Endothelial cell of umbilical vein (primary cell): ENCODE measurements around the gene GTF2A2. TPM values are rescaled to one million over a fixed set of nuclear protein-coding genes. Genes with fewer than 3 reads are reported as not detected.
A peak's percentile ranks its signal among the peaks of the same experiment; 100 is the strongest.
"Not testable (repeated sequence)": the region's sequence is repeated elsewhere in the genome, so short reads cannot be mapped to it uniquely, and the experiment has no call there.

Experiments
- BruUV-seq: library from RNA; stranded (reverse); fragments of 400-500 nt; replicated peaks from 2 replicates; lab custom pipeline; 2021; lab: Mats Ljungman, UMichigan
- CTCF ChIA-PET: fragments of 300-600, 350-600 bp; sonication (Branson Sonifier 250); formaldehyde crosslinking; loops from one replicate; lab custom pipeline; 2021; ENCODE audit warnings: antibody characterized with exemption, inconsistent platforms; lab: Charles Lee
- POLR2A ChIA-PET: fragments of 300-600, 350-600 bp; sonication (Branson Sonifier 250); formaldehyde crosslinking; loops from one replicate; lab custom pipeline; 2021; ENCODE audit warnings: antibody characterized with exemption, inconsistent platforms; lab: Charles Lee
- DNase-seq: peaks from one replicate; pipeline ENCODE4 v3.0.0-alpha.2; 2011; ENCODE audit warnings: low read depth, low spot score
- FAIRE-seq: peaks from 2 replicates; lab custom pipeline; 2011; peaks lifted over from hg19 to GRCh38; lab: Jason Lieb, UNC
- H2AFZ ChIP-seq: 2 replicates; pipeline ENCODE4 v1.6.0; 2012; ENCODE audit warnings: low read depth, low read length, control low read depth, inconsistent platforms
- H3K27ac ChIP-seq: 2 replicates; pipeline ENCODE4 v1.5.1; 2011; ENCODE audit warnings: low read depth, mild to moderate bottlenecking, control low read depth, low read length, moderate library complexity; ENCODE audit not compliant: insufficient read depth
- H3K27me3 ChIP-seq, 2 experiments: 2 replicates each; pipeline versions ENCODE4 v1.6.0 to v1.6.1; 2011; ENCODE audit warnings: low read length in 2 of 2, mixed read lengths in 1 of 2; ENCODE audit not compliant: control insufficient read depth in 2 of 2, insufficient read depth in 2 of 2
- H3K36me3 ChIP-seq, 2 experiments: 2 replicates in 1 of 2; 3 replicates in 1 of 2; pipeline ENCODE4 v1.5.1; 2011; ENCODE audit warnings: low read length in 2 of 2, mild to moderate bottlenecking in 1 of 2, moderate library complexity in 1 of 2; ENCODE audit not compliant: control insufficient read depth in 2 of 2, insufficient read depth in 2 of 2; ENCODE audit errors: extremely low read depth in 1 of 2
- H3K4me1 ChIP-seq: 3 replicates; pipeline ENCODE4 v1.5.1; 2011; ENCODE audit warnings: mild to moderate bottlenecking, low read length; ENCODE audit not compliant: control insufficient read depth, insufficient read depth; ENCODE audit errors: extremely low read depth
- H3K4me2 ChIP-seq: 2 replicates; pipeline ENCODE4 v1.6.1; 2011; ENCODE audit warnings: low read length, control low read depth, mixed read lengths; ENCODE audit not compliant: insufficient read depth
- H3K4me3 ChIP-seq, 3 experiments: fragments of 200-600 bp in 1 of 3; sonication (generic), shearing (Covaris generic) in 1 of 3; replicated peaks in 1 of 3; 2 replicates each; pipeline ENCODE4 v1.5.1; 2011 to 2016; ENCODE audit warnings: control low read depth in 3 of 3, low read length in 3 of 3, mild to moderate bottlenecking in 2 of 3, inconsistent platforms in 1 of 3, low read depth in 1 of 3, moderate library complexity in 1 of 3; ENCODE audit not compliant: insufficient read depth in 1 of 3
- H3K79me2 ChIP-seq: 2 replicates; pipeline ENCODE4 v1.6.0; 2012; ENCODE audit warnings: low read length, inconsistent platforms; ENCODE audit not compliant: control insufficient read depth, insufficient read depth
- H3K9ac ChIP-seq: replicated peaks from 2 replicates; pipeline ENCODE3; 2011; ENCODE audit warnings: low read length, control low read depth; ENCODE audit not compliant: insufficient read depth; ENCODE audit errors: extremely low read depth
- H3K9me1 ChIP-seq: replicated peaks from 3 replicates; pipeline ENCODE4 v1.6.0; 2011; ENCODE audit warnings: mild to moderate bottlenecking, low read length; ENCODE audit not compliant: control insufficient read depth, insufficient read depth; ENCODE audit errors: extremely low read depth
- H3K9me3 ChIP-seq: replicated peaks from 2 replicates; pipeline ENCODE4 v1.5.1; 2012; ENCODE audit warnings: low read length, inconsistent platforms; ENCODE audit not compliant: control insufficient read depth, insufficient read depth
- H4K20me1 ChIP-seq: replicated peaks from 2 replicates; pipeline ENCODE3; 2011; ENCODE audit warnings: mild to moderate bottlenecking, low read length; ENCODE audit not compliant: control insufficient read depth, insufficient read depth; ENCODE audit errors: extremely low read depth
- CTCF ChIP-seq, 2 donors: IDR thresholded peaks; 1 replicate in 1 of 2; 2 replicates in 1 of 2; pipeline ENCODE4 v1.5.1; 2011; ENCODE audit warnings: low read length in 2 of 2, mild to moderate bottlenecking in 2 of 2, moderate library complexity in 2 of 2, control low read depth in 1 of 2, inconsistent platforms in 1 of 2, low read depth in 1 of 2; ENCODE audit not compliant: insufficient read depth in 1 of 2; ENCODE audit errors: extremely low read depth in 1 of 2
- FOS ChIP-seq: IDR thresholded peaks from 2 replicates; pipeline ENCODE4 v1.6.1; 2011; ENCODE audit warnings: mild to moderate bottlenecking, low read length, moderate library complexity, borderline replicate concordance; ENCODE audit not compliant: insufficient read depth
- GATA2 ChIP-seq: IDR thresholded peaks from 2 replicates; pipeline ENCODE4 v1.7.0; 2011; ENCODE audit warnings: low read depth, mild to moderate bottlenecking, moderate library complexity, mixed read lengths, low read length; ENCODE audit not compliant: insufficient read length, insufficient read depth
- MYC ChIP-seq: IDR thresholded peaks from one replicate; pipeline ENCODE4 v1.6.1; 2011; ENCODE audit warnings: mild to moderate bottlenecking, low read depth, low read length
- POLR2AphosphoS5 ChIP-seq: IDR thresholded peaks from 2 replicates; pipeline ENCODE4 v1.6.1; 2012; ENCODE audit warnings: low read depth, mild to moderate bottlenecking, control low read depth, low read length, moderate library complexity; ENCODE audit not compliant: insufficient read depth
- dilution Hi-C: fragments of 300-500 bp; cut with MboI; formaldehyde crosslinking; loops from one replicate; pipeline ENCODE4 v1.15.0; 2019; ENCODE audit warnings: low sequenced_read_pairs; ENCODE audit not compliant: extremely low pct_ligation_motif_present
- intact Hi-C: fragments of 100-400 bp; cut with micrococcal nuclease; formaldehyde crosslinking; loops from one replicate; pipeline ENCODE4 v1.10.0; 2022
- polyA plus RNA-seq, 4 experiments: library from polyadenylated mRNA; depleted of rRNA in 3 of 4; stranded (reverse) in 3 of 4; unstranded in 1 of 4; fragments of >200 nt; gene quantifications; 2 replicates each; pipeline versions ENCODE4 v1.2.1 to v1.2.3, GENCODE V29; 2011 to 2012; ENCODE audit warnings: missing spikeins in 1 of 4
- total RNA-seq: library from RNA; stranded (reverse); gene quantifications from 2 replicates; pipeline ENCODE4 v1.2.3, GENCODE V29; 2021

GTF2A2 gene
- total and polyA plus RNA-seq, 2 donors (not counting 3 experiments of a cell fraction or from before 2014, with no cell fraction given) = 67.9 to 128 TPM

DNA sequence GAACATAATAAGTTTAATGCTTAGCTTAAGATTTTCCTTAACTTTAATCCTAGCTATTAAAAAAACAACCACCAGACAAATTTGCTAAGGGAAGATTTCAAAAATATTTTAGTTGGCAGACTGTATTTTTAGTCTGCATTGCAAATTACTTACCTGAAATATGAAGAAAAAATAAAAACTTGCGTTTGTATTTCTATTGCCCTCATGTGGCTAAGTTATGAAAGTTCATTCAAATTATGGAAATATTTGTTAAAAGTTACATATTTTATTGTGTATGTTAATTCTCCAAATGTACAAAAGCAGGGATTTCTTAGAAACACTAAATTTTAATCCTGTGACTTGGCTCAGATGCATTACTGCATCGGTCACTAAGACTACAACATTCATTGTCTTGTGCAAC is 15.0 kb downstream of the GTF2A2 start:
- no peak overlapping the region for H3K4me3 ChIP-seq
- H3K4me1 ChIP-seq = no peaks in the 10 kb centered on the region
- dilution Hi-C loops (no loop called here), intact Hi-C loops (loop anchor here (2.0 kb wide), 1 partner anchor 110 kb away; no protein-coding TSS in a partner anchor)
- H3K9me3 ChIP-seq = no peaks in the 10 kb centered on the region
- TF ChIP-seq MYC (no peak), GATA2 (no peak), FOS (no peak), CTCF (IDR thresholded peaks at IDR 0.05; ENCODE audit: extremely low read depth in 1 of 2, insufficient read depth in 1 of 2, low read depth in 1 of 2, low read length in 2 of 2) (peak in 1 of 2 donors; percentile 8), POLR2AphosphoS5 (no peak)
- no peak overlapping the region for H3K9ac ChIP-seq
- H4K20me1 ChIP-seq = no peaks in the 10 kb centered on the region
- no peak overlapping the region for H2AFZ ChIP-seq
- no peak for FAIRE-seq
- CTCF ChIA-PET = interaction anchor here (0.7 to 6.9 kb wide), 5 partner anchors 10 to 113 kb away, joined by 3 to 60 read pairs (median 3); no protein-coding TSS in a partner anchor
- no peak for DNase-seq
- no peak overlapping the region for H3K4me2 ChIP-seq
- BruUV-seq = no TSS peak
- no peaks in the 10 kb centered on the region for H3K79me2 ChIP-seq
- peaks cover 0 to 3% of the 10 kb centered on the region in 2 experiments for H3K36me3 ChIP-seq
- H3K9me1 ChIP-seq = no peaks in the 10 kb centered on the region
- POLR2A ChIA-PET = no interaction called here
- no peaks in the 10 kb centered on the region for H3K27me3 ChIP-seq
- no peak overlapping the region for H3K27ac ChIP-seq

DNA sequence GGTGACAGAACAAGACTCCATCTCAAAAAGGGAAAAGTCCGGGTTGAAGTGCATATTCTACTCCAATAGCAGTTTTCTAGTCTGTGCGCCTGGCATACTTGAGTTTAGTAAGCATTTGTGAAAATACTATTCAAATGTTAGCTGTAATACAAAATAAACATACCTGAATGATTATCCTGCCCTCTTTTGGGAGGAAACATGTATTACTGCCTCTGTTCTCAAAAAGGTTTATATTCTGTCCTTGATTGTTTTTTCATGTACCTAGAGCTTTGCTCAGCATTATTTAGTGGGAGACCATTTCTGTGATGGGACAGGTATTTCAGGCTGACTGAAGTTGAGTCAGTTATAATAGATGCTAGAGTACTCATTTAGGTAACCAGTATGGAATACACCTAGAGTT is 19.8 kb downstream of the GTF2A2 start:
- dilution Hi-C loops, H3K4me2 ChIP-seq, H3K27ac ChIP-seq, H3K4me3 ChIP-seq, BruUV-seq, H3K9me1 ChIP-seq, intact Hi-C loops, POLR2A ChIA-PET, H3K4me1 ChIP-seq, H3K9me3 ChIP-seq, H2AFZ ChIP-seq, H4K20me1 ChIP-seq, H3K9ac ChIP-seq, DNase-seq, H3K36me3 ChIP-seq, H3K27me3 ChIP-seq, FAIRE-seq, H3K79me2 ChIP-seq: not testable (repeated sequence)
- CTCF ChIA-PET = interaction anchor here (1.5 kb wide), 1 partner anchor 104 kb away, joined by 19 read pairs; no protein-coding TSS in a partner anchor
